Glomerular visceral epithelial cell (primary cell): ENCODE results near the gene TREX2.

Experiments
- DNase-seq: peaks from one replicate; pipeline ENCODE4 v3.0.0-alpha.2; 2016; ENCODE audit errors: extremely low spot score

TREX2 gene

GRCh38 chrX:153456161-153456560 is 10.3 kb upstream of the TREX2 start:
- no peak for DNase-seq

DNA sequence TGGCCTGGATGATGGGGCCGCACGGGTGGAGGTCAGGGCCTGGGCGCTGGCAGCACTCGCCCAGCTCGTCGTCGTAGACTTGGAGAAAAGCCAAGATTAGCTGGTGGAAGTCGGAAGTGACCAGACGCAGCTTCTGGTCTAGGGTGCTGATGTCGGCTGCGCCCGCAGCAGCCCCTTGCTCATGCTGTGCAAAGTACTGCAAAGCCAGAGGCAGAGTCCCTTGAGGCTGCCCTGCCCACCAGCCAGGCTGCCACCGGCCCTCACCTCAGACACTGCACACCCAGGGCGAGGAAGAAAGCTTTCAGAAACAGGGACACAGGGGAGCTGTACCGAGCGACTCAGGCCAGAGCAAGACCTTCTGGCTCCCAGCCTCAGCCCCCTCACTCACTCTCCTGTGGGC is 9.7 kb upstream of the TREX2 start:
- DNase-seq: no peak

DNA sequence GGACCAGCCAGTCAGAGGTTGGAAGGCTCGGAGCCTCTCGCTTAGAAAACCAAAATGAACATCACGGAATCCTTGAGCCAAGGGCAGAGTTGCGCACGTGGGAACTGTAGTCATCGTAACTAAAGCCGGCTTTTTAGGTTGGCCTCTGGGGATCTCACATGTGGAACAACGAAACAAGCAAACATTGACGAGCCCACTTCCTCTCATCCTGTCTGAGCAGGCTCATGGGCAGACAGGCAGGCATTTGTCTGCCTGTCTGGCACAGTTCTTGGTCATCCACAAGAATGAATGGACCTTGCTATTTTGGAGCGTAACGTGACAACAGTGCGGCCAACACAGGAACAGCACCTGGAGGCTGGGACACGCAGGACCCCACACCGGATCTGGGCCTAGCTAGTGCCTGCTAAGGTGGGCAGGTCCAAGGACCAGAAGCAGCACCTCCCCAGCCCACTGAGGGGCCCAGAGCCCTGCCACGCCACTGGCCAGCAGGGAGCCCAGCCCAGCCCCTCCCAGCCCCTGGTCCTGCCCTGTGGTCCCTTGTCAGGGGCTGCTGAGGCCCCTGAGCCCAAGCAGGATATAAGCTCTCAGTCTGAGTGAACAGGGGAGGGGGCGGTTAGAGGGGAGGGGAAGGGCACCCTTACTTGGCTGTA is 9.2 kb upstream of the TREX2 start:
- DNase-seq: no peak

GRCh38 chrX:153450949-153451277 is 5.1 kb upstream of the TREX2 start:
- no peak for DNase-seq

DNA sequence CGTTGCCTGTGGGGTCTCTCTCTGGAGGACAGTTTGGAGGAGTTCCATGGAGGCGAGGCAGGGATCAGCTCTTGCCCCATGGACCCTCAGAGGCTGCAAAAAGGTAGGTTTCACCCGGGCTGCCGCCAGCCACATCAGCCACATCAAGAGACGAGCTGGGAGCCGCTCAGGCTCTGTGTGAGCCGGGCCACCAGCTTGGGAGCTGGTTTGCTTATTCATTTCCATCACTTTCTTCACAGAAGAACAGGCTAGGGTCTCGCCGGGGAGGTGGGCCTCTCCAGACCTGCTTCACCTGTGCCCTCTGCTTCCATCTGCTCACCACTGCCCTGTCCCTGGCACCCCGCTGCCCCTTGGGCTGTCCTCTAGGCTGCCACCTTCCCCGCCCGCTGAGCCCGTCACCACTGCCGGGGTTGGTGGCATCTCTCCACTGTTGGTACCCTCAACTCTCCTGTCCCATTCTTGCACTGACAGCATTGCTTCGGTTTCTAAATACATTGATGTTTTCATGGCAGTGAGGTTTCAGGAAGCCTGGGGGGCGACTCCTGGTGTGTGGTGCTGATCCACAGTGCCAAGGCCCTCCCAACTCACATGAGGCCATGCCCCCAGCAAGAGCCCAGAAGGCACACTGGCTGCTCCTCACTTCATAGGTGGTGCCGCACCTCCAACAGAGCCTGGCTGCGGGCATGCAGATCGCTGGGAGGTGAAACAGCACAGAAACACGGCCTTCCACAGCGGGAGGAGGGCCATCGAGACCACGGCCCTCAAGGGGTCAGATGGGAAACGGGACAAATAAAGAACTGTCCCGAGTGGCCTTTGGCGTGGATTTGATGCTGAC is 4.5 kb upstream of the TREX2 start:
- DNase-seq: no peak

GRCh38 chrX:153449368-153450113 is 3.7 kb upstream of the TREX2 start:
- no peak for DNase-seq

DNA sequence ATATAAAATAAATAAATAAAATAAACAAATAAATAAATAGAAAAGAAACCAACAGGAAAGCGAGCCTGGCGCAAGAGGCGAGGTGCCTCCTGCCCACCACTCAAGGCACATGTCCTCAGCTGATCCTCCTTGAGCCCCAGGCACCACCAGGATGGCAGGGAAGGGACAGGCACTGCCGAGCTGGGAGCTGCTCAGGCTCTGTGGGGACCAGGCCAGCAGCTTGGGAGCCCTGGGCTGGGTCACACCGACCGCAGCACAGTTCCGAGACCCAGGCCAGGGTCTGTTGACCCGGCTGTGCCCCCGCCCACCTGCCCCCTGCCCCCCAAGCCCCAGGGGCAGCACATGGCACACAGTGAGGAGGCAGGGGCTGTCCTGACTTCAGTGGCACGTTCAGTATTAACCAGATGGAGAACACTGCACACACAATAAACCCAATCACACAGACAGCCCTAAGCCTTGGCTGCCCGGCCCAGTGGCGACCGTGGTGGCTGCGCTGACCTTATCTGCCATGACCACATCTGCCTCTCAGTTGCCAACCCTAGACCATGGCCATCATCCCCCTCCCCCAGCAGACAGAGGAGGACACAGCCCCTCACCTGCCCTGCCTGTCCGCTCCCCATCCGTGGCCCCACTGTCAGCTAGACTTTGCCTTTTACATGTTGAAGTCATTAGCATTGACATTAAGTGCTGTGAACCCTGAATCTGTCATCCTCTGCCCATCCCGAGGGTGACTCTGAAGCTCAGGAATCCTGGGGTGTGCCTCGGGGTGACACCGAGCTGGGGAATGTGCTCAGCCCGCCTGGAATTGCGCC is 2.9 kb upstream of the TREX2 start:
- DNase-seq: no peak

GRCh38 chrX:153447581-153447960 is 1.7 kb upstream of the TREX2 start:
- DNase-seq: no peak

GRCh38 chrX:153446950-153447580 is 1.2 kb upstream of the TREX2 start:
- DNase-seq: no peak

GRCh38 chrX:153446636-153446936 is 730 bp upstream of the TREX2 start:
- no peak for DNase-seq

- DNase-seq: no peak
Observed at GRCh38 chrX:153445106-153445855, 575 bp downstream of the TREX2 start.

DNA sequence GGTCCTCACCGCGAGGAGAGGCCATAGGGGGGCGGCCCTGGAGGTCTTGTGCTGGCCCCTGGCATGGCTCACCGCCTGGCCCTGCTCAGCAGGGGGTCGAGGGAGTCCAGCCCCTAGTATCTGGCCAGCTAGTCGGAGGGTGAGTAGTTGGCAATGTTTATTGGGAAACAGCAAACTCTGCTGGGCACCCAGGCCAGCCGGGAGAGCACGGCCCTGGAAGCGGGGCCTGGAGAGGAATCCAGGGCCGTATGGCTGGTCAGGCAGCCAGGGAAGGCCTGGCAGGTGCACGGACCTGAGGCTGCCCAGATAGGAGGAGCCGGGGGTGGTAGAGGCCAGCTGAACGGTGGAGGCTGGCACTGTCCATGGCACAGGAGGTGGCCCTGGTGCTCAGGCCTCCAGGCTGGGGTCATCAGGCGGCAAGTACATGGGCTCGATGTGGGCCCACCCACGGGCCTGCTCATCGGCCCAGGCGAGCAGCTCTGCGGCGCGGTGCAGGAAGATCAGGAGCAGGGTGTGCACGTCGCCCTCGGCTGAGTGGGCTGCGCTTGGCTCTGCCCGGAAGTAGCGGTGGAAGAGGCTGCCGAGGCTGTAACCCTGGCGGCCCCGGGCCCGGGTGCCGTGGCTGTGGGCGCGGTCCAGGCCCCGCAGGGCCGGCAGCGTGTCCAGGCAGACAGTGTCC is 1.4 kb downstream of the TREX2 start:
- DNase-seq: no peak

DNA sequence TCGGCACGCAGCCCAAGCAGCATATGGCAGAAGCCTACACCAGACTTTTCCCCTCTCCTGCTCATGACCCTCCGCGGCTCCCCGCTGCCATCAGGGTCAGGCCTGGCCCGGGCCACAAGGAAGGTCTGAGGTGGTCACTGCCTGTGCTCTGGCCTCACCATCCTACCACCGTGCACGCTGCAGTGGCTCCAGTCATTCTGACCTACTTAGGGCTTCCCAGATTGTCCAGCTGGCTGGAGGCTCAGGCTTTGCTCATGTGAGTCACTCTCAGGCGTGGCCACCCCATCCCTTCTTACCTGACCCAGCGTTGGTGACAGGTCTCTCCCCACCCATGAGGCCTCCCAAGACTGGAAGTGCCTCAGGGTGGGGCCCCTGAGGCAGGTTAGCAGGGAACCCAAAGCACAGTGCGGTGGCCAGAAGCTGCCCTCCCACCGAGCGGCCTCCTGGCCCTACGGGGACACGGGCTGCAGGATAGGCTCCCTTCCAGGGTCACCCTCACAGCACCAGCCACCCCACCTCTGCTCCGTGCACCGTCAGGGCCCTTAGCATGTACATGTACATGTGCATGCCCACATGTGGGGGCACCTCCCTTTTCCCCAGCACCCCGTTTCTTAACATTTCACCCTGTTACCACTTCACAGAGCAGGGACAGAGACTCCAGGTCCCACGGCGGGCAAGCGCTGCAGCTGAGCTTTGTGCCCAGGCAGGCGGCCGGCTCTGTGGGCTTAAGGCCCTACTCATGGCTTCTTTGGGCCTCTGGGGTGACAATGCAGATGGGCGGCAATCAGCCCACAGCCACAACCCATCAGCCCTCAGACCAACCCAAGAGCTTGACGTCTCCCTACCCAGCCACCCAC is 2.2 kb downstream of the TREX2 start:
- DNase-seq: no peak

DNA sequence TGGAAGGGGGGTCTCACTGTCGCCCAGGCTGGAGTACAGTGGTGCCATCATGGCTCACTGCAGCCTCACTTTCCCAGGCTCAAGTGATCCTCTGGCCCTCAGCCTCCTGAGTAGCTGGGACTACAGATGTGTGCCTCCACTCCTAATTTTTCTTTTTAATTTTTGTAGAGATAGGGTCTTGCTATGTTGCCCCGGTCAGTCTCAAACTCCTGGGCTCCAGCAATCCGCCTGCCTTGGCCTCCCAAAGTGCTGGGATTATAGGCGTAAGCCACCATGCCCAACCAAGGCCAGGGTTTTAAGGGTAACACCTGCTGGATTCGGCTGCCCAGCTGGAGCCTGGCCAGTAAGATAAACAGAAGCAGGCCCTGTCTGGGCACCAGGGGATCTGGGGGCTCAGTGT is 3.4 kb downstream of the TREX2 start:
- DNase-seq: no peak

GRCh38 chrX:153441981-153442380 is 3.9 kb downstream of the TREX2 start:
- no peak for DNase-seq

GRCh38 chrX:153441296-153441695 is 4.6 kb downstream of the TREX2 start:
- no peak for DNase-seq

DNA sequence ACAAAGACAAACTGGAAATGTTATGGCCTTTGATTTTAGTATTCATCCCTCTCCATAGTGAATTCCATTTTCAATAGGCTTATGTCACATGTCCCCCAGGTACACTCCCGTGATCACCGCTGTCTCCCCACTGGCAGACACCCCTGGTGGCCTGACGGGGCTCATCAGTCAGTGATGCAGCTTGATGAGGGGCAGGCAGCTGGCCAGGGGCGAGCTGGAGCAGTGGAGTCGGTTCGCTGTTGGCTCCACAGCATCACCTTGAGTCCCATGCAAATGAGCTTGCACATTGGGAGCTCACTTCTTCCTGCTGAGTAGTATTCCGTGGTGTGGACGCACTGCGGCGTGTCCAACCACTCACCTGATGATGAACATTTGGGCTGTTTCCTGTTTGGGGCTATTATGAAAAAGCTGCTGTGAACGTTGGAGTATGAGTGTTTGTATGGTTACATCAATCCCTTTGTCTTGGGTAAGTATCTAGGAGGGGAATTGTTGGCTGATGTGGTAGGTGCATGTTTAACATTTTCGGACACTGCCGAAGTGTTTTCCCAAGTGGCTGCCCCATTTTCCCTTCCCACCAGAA is 5.2 kb downstream of the TREX2 start:
- DNase-seq: no peak

- no peak for DNase-seq
Observed at GRCh38 chrX:153439977-153440376, 5.9 kb downstream of the TREX2 start.

- DNase-seq: no peak
Observed at GRCh38 chrX:153438532-153438931, 7.3 kb downstream of the TREX2 start.
